Breast epithelium (tissue), 4 donors: ENCODE measurements around the gene TSPAN2. TPM values are rescaled to one million over a fixed set of nuclear protein-coding genes. Genes with fewer than 3 reads are reported as not detected.
"Not testable (repeated sequence)": the region's sequence is repeated elsewhere in the genome, so short reads cannot be mapped to it uniquely, and the experiment has no call there.

Experiments
- DNase-seq, 2 donors: peaks; one replicate each; pipeline ENCODE4 v3.0.0-alpha.2; 2019; ENCODE audit warnings: low spot score in 2 of 2
- H3K27ac ChIP-seq, 2 donors: fragments of 200-600 bp; sonication (generic) in 1 of 2; one replicate each; pipeline ENCODE4 v1.5.1; 2016 to 2019; ENCODE audit warnings: mild to moderate bottlenecking in 1 of 2
- H3K27me3 ChIP-seq, 2 donors: fragments of 200-600 bp; sonication (generic) in 1 of 2; one replicate each; pipeline versions ENCODE4 v1.5.1 to v1.6.0; 2017 to 2019; ENCODE audit warnings: control low read depth in 1 of 2, mild to moderate bottlenecking in 1 of 2
- H3K36me3 ChIP-seq: fragments of 200-600 bp; one replicate; pipeline ENCODE4 v1.5.1; 2019
- H3K4me1 ChIP-seq, 2 donors: fragments of 200-600 bp; sonication (generic); one replicate each; pipeline ENCODE4 v1.5.1; 2016 to 2019; ENCODE audit warnings: control low read depth in 1 of 2
- H3K4me3 ChIP-seq, 3 donors: fragments of 200-600 bp; sonication (generic); 1 replicate in 2 of 3; 2 replicates in 1 of 3; pipeline ENCODE4 v1.5.1; 2016 to 2019; ENCODE audit warnings: mild to moderate bottlenecking in 3 of 3, moderate library complexity in 2 of 3
- H3K9me3 ChIP-seq, 2 donors: fragments of 200-600 bp; sonication (generic) in 1 of 2; one replicate each; pipeline ENCODE4 v1.5.1; 2016 to 2019; ENCODE audit warnings: control low read depth in 1 of 2
- CTCF ChIP-seq, 3 donors: fragments of 450-650 bp; IDR thresholded peaks; one replicate each; pipeline ENCODE4 v1.5.1; 2016 to 2017; ENCODE audit warnings: antibody characterized with exemption in 3 of 3, mild to moderate bottlenecking in 3 of 3, moderate library complexity in 3 of 3
- POLR2A ChIP-seq: fragments of 450-650 bp; IDR thresholded peaks from one replicate; pipeline ENCODE4 v1.6.1; 2016; ENCODE audit warnings: antibody characterized with exemption, mild to moderate bottlenecking, moderate library complexity
- POLR2AphosphoS5 ChIP-seq, 3 donors: sonication (generic); formaldehyde crosslinking; IDR thresholded peaks; one replicate each; pipeline ENCODE4 v1.6.1; 2017; ENCODE audit warnings: antibody characterized with exemption in 3 of 3
- intact Hi-C: fragments of 100-400 bp; cut with DNase I; formaldehyde crosslinking; loops from one replicate; pipeline ENCODE4 v1.15.1; 2023; ENCODE audit warnings: low total_unique reads
- total RNA-seq, 3 donors: library from RNA; depleted of rRNA; stranded (reverse); fragments of >200 nt; gene quantifications; one replicate each; pipeline ENCODE4 v1.1.0, GENCODE V29; 2016

TSPAN2 gene
- total RNA-seq, 3 donors from 2014 or later = 2.6 to 9.7 (median 3.7) TPM

- Histone ChIP-seq H3K4me1 (no peaks in the 10 kb centered on the region), H3K27me3 (no peaks in the 10 kb centered on the region), H3K4me3 (no peak overlapping the region), H3K36me3 (no peaks in the 10 kb centered on the region), H3K27ac (no peak overlapping the region), H3K9me3 (no peaks in the 10 kb centered on the region)
- intact Hi-C loops = no loop called here
- TF ChIP-seq CTCF (IDR thresholded peaks at IDR 0.05) (no peak), POLR2AphosphoS5 (IDR thresholded peaks at IDR 0.05) (no peak)
- DNase-seq = no peak
These were observed 57.7 kb downstream of the TSPAN2 start for GRCh38 chr1:115031595-115031994.

DNA sequence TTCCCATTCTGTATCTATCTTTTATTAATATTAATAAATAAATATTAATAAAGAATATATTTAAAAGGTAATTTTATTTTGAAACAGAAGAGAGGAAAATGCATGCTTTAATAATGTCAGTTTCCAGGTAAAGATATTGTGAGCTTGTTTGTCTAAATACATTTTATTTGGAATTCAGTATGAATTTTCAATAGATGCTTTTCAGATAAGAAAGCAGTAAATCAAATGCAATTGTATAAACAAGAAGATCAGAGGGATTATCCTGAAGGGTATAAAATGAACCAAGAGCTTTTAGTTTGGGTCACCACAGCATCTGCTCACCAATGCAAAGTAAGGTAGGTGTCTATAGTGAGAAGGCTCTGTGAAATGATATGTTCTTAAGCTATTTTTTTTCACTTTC is 59.8 kb downstream of the TSPAN2 start, which contains the start of gene TSHB:
Gene TSHB, plus strand, starts transcription at position 301 of the 400 bp plus-strand sequence. CDS start 3,537 bp downstream, outside the sequence.
- no peaks in the 10 kb centered on the region for H3K36me3 ChIP-seq
- no peaks in the 10 kb centered on the region for H3K27me3 ChIP-seq
- intact Hi-C loops = no loop called here
- no peak within 1 kb of the TSS for H3K27ac ChIP-seq
- H3K4me3 ChIP-seq = no peak within 1 kb of the TSS
- no peaks in the 10 kb centered on the region for H3K4me1 ChIP-seq
- H3K9me3 ChIP-seq = no peaks in the 10 kb centered on the region
- no peak for TF ChIP-seq CTCF (IDR thresholded peaks at IDR 0.05)
- no peak for TF ChIP-seq POLR2A
- TF ChIP-seq POLR2AphosphoS5 (IDR thresholded peaks at IDR 0.05) = no peak
- no peak for DNase-seq

DNA sequence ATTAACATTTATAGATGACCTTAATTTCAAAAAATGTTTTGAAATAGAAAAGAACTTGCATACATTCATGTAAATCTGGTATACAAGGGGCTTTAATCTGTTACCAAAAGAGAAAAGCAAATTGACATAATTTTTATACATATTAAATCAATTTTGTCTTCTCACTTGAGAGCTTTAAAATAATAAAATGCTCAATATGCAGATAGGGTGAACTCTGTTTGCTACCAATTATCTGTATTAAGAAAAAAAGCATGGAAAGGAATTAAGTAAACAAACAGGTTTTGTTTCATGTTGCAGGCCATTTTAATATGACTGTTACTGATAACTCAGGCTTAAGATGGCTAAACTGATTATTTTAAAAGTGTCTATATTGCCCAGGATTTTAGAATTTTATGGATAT is 65.7 kb downstream of the TSPAN2 start:
- intact Hi-C loops = no loop called here
- no peak for TF ChIP-seq CTCF (IDR thresholded peaks at IDR 0.05)

DNA sequence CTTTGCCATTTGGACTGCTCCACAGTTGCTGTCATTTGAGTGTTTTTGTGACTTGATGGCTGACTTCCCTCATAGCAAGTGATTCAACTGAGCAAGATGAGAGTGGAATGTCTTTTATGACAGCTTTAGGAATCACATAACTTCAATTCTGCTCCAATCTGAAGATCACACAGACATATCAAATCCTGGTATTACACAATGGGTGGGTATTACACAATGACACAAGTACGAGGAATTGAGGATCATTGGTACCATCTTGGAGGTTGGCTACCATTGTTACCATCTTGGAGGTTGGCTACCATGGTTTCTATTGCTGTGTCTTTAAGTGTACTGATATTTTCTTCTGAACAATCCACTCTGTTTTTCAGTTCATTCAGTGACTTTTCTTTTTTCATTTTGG is 68.2 kb downstream of the TSPAN2 start:
- H3K27ac ChIP-seq = no peak overlapping the region
- TF ChIP-seq POLR2AphosphoS5 (IDR thresholded peaks at IDR 0.05) = no peak
- TF ChIP-seq POLR2A = no peak
- TF ChIP-seq CTCF (IDR thresholded peaks at IDR 0.05) = no peak
- no peak overlapping the region for H3K4me3 ChIP-seq
- no peaks in the 10 kb centered on the region for H3K4me1 ChIP-seq
- no peaks in the 10 kb centered on the region for H3K27me3 ChIP-seq
- no peak for DNase-seq
- no peaks in the 10 kb centered on the region for H3K36me3 ChIP-seq
- intact Hi-C loops = no loop called here
- no peaks in the 10 kb centered on the region for H3K9me3 ChIP-seq

More for the DNA sequence above, 65.7 kb downstream of the TSPAN2 start:
- H3K4me3 ChIP-seq = no peak overlapping the region
- H3K36me3 ChIP-seq = no peaks in the 10 kb centered on the region
- no peak for DNase-seq
- H3K27me3 ChIP-seq = no peaks in the 10 kb centered on the region
- no peaks in the 10 kb centered on the region for H3K4me1 ChIP-seq
- no peaks in the 10 kb centered on the region for H3K9me3 ChIP-seq
- no peak overlapping the region for H3K27ac ChIP-seq

DNA sequence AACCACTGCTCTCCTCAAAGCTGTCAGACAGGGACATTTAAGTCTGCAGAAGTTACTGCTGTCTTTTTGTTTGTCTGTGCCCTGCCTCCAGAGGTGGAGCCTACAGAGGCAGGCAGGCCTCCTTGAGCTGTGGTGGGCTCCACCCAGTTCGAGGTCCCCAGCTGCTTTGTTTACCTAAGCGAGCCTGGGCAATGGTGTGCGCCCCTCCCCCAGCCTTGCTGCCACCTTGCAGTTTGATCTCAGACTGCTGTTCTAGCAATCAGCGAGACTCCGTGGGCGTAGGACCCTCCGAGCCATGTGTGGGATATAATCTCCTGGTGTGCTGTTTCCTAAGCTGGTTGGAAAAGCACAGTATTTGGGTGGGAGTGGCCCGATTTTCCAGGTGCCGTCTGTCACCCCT is 69.8 kb downstream of the TSPAN2 start:
- H3K4me3 ChIP-seq, H3K27me3 ChIP-seq, H3K36me3 ChIP-seq, H3K4me1 ChIP-seq, H3K9me3 ChIP-seq, H3K27ac ChIP-seq, intact Hi-C loops, DNase-seq: not testable (repeated sequence)

DNA sequence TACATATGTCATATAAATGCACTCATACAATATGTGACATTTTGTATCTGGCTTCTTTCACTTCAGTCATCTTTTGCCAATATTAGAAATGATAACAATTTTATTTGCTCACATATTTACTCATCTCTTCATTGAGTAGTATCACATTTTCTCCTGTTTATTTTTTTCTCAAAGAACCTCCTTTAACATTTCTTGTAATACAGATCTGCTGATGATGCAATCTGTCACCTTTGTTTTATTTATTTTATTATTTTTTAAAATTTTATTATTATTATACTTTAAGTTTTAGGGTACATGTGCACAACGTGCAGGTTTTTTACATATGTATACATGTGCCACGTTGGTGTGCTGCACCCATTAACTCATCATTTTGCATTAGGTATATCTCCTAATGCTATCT is 75.5 kb downstream of the TSPAN2 start:
- H3K36me3 ChIP-seq = no peaks in the 10 kb centered on the region
- intact Hi-C loops = loop anchor here (5.0 kb wide), 1 partner anchor 1019 kb away; no protein-coding TSS in a partner anchor

More for the DNA sequence above, 75.5 kb downstream of the TSPAN2 start:
- Histone ChIP-seq H3K27me3 (no peaks in the 10 kb centered on the region), H3K27ac (no peak overlapping the region), H3K4me1 (no peaks in the 10 kb centered on the region), H3K9me3 (no peaks in the 10 kb centered on the region), H3K4me3 (no peak overlapping the region)
- TF ChIP-seq POLR2A (no peak), CTCF (IDR thresholded peaks at IDR 0.05) (no peak), POLR2AphosphoS5 (IDR thresholded peaks at IDR 0.05) (no peak)
- no peak for DNase-seq
